K562 treated with DMSO at 1 percent for 4 hours (cell line): Measurements from ENCODE around the gene SULT1A2. TPM values are rescaled to one million over a fixed set of nuclear protein-coding genes. Genes with fewer than 3 reads are reported as not detected.

Source experiments
- total RNA-seq: library from RNA; unstranded; fragments of 300-600 nt; gene quantifications from 2 replicates; pipeline ENCODE4 v1.2.3, GENCODE V29; 2022; ENCODE audit not compliant: insufficient read depth

Gene SULT1A2
- 4.2 and 4.7 TPM in 2 replicates for total RNA-seq

DNA sequence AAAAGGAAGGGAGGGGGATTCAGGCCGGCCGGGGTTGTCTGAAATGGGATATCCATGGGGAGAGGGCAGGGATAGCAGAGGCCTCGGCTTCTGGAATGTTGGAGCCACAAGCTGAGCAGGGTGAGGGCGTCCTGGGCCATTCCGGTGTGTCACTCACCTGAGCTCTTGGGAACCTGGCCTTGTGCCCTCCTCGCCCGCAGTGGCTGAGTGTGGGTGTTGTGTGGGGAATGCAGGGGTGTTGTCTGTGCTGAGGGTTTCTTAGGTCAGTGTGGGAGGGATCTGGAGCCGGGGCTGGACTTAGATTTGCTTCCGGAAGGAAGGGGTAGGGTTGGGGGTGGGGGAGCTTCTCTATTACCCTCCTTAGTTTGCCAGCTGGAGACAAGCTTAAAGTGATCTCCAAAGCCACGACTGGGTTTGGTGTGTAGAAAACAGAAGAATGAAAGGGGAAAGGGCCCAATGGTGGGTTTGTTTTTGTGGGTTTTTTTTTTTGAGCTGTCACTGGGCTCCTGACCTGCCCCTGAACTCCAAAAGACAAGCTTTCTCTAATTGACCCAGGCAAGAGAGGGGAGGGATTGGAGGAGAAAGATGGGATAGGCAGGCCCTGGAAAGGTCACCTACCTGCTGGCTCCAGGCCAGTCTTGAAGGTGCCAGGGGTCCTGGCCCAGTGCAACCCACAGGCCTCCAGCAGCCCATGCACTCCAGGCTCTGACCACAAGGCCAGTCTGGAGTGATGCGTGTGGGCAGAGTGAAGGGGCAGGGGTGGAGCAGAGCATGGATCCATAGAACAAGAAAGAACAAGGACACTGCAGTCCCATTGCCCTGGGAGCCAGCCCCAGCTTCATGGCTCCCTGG, at the start of gene SULT1A2:
Gene SULT1A2, minus strand, starts transcription at position 211 of the 852 bp plus-strand sequence. CDS start 1,120 bp downstream, outside the sequence.

DNA sequence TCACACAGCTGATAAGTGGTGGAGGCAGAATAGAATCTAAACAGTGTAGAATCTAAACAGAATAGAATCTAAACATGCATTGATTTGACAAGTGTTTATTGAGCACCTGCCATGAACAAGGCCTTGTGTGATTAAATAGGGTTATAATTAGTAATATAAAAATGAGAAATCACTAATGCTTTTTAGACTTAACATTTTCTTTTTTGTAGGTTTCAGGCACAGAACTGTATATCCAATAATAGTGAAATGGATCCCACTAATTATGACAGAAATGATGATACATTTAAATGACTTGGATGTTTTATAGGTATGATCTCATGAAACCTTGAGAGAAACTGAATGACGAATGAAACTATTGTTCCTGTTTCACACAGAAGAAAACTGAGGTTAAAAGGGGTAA, 40.9 kb upstream of the SULT1A2 start, which contains the start of gene NPIPB8:
Gene NPIPB8, plus strand, starts transcription at position 301 of the 400 bp plus-strand sequence. CDS start 296 bp downstream, outside the sequence.

DNA sequence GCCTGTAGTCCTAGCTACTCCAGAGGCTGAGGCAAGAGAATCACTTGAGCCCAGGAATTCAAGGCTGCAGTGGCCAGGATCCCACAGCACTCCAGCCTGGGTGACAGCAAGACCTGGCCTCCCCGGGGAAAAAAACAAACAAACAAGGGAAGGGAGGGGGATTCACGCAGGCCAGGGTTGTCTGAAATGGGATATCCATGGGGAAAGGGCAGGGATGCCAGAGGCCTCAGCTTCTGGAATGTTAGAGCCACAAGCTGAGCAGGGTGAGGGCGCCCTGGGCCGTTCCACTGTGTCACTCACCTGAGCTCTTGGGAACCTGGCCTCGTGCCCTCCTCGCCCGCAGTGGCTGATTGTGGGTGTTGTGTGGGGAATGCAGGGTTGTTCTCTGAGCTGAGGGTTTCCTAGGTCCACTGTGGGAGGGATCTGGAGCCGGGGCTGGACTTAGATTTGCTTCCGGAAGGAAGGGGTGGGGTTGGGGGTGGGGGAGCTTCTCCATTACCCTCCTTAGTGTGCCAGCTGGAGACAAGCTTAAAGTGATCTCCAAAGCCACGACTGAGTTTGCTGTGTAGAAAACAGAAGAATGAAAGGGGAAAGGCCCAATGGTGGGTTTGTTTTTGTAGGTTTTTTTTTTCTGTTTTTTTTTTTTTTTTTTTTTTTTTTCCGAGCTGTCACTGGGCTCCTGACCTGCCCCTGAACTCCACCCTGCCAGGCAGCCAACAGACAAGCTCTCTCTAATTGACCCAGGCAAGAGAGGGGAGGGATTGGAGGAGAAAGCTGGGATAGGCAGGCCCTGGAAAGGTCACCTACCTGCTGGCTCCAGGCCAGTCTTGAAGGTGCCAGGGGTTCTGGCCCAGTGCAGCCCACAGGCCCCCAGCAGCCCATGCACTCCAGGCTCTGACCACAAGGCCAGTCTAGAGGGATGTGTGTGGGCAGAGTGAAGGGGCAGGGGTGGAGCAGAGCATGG, 13.1 kb upstream of the SULT1A2 start, which contains the start of gene SULT1A1:
Gene SULT1A1, minus strand, starts transcription at position 414 of the 964 bp plus-strand sequence. CDS start 1,189 bp downstream, outside the sequence.

DNA sequence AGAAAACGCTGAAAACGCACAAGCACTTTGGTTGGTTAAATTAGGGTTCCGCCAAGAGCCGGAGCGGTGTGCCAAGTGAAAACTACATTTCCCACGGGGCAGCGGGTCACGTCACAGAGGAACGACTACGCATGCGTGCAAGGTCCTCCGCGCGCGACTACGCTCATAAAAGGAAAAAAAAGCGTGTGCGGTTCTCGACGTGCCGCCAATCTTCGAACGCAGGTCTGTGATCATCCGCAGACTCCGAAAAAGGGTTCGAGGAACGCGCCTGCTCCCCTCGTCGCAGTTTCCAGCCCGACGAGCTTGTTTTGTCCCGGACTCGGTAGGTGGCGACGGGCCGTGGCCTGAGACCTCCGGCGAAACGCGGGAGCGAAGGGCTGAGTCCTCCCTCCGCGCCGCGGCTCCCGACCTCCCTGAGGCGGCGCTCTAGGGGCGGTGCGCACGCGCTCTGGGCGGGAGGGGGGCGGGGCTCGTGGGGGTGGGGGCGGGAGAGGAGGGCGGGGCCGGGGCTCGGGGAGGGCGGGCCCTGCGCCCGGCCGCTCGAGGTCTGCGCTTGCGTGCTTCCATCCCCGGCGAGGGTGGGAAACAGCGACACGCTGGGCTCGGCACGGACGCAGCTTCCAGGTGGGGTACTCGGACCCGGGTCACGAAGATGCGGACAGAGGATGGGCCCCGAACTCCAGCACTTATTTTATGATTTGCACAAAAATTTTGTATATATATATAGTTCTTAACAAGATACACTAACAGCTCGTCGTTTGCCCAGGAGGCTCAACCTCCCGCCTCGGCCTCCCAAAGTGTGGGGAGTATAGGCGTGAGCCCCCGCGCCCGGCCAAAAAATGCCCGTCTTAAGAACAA, 42.8 kb downstream of the SULT1A2 start, which contains the start of gene SGF29:
Gene SGF29, plus strand, starts transcription at position 145 of the 858 bp plus-strand sequence. CDS start 27,150 bp downstream, outside the sequence.

Other genes starting within 250 kb of the SULT1A2 start
- 1.3 TPM in 1 of 2 replicates, not detected in the other for gene NPIPB6, start 233.5 kb downstream of the SULT1A2 start, total RNA-seq
- gene EIF3CL, start 193.2 kb downstream of the SULT1A2 start, total RNA-seq, result 78.4 and 137 TPM in 2 replicates
- gene NPIPB7, start 124.7 kb downstream of the SULT1A2 start, total RNA-seq, result not detected in 2 replicates
- gene CLN3, start 105.0 kb downstream of the SULT1A2 start, total RNA-seq, result 52.3 and 57.5 TPM in 2 replicates
- 6.0 and 6.2 TPM in 2 replicates for gene APOBR, start 102.4 kb downstream of the SULT1A2 start, total RNA-seq
- not detected in 2 replicates for gene IL27, start 90.2 kb downstream of the SULT1A2 start, total RNA-seq
- 105 and 134 TPM in 2 replicates for gene NUPR1, start 58.1 kb downstream of the SULT1A2 start, total RNA-seq
- 31.0 and 40.5 TPM in 2 replicates for gene SGF29, start 43.1 kb downstream of the SULT1A2 start, total RNA-seq
- 84.6 and 95.3 TPM in 2 replicates for gene SULT1A1, start 13.0 kb upstream of the SULT1A2 start, total RNA-seq
- not detected in 2 replicates for gene NPIPB8, start 41.0 kb upstream of the SULT1A2 start, total RNA-seq
- 236 and 351 TPM in 2 replicates for gene EIF3C, start 114.4 kb upstream of the SULT1A2 start, total RNA-seq
- 0.80 and 1.1 TPM in 2 replicates for gene NPIPB9, start 154.7 kb upstream of the SULT1A2 start, total RNA-seq
- gene ATXN2L, start 225.9 kb upstream of the SULT1A2 start, total RNA-seq, result 242 and 282 TPM in 2 replicates
- 252 and 257 TPM in 2 replicates for gene TUFM, start 249.3 kb upstream of the SULT1A2 start, total RNA-seq